Limb (tissue), 2 donors: ENCODE data around the gene FUNDC1.

Source experiments
- DNase-seq, 2 donors: peaks; one replicate each; pipeline ENCODE4 v3.0.0-alpha.2; 2016; ENCODE audit errors: extremely low spot score in 2 of 2

FUNDC1 gene

DNA sequence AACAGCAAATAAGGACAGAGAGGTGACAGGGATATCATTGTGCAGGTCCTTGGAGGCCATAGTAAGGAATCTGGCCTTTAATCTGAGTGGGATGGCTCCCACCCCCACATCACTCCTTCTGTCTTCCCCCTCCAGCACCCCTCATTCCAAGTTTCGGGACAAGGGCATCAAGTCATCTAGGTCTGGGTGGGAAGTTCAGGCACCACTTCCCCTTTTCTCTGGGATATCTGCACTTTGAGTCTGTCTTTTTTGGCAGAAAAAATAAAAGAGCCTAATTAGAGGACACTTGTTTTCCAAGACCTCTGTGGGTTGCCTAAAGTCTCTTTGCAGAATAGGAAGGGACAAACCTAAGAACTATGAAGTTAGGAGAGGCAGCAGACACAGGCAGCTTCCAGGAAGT lies 60.1 kb downstream of the FUNDC1 start:
- DNase-seq = no peak

DNA sequence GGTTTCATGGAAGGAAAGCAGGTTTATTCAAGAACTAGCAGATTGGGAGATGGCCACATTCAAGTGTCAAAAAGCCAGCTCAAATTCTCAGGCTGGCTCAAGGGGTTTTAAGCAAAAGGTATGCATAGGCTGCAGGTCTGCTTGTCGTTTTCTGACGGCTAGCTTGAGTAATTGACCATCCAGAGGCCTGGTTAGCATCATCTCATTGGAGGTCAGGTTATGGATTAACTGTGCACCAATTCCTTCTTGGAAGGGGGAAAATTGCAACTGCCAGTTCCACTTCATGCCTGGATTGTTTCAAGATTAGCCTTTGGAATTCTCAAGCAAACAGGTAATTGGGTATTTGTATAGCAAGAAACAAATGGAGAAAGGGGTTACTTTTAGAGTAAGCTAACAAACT lies 62.1 kb downstream of the FUNDC1 start:
- DNase-seq = no peak

DNA sequence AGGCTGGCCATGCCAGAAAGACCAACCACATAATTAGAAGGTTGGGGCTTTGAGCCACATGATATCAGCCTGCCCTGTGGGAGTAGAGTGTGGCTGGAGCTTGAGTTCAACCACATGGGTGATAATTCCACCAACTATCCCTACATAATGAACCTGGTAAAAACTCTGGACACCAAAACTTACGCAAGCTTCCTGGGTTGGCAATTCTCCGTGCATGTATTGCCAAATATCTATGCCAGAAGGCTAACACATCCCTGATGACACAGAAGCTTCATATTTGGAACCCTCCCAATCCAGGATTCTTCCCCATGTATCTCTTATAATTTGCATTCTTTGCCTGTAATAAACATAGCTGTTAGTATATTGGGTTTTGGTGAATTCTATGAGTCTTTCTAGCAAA lies 68.2 kb downstream of the FUNDC1 start:
- no peak for DNase-seq
